Trophoblast cell (in vitro differentiated cells and primary cell): ENCODE measurements around the gene REEP1.

Experiments
- DNase-seq, 2 donors: peaks; one replicate each; pipeline ENCODE4 v3.0.0-alpha.2; 2016
- H2AFZ ChIP-seq: 2 replicates; pipeline ENCODE4 v1.6.1; 2013; ENCODE audit warnings: low read length, moderate library complexity, mild to moderate bottlenecking; ENCODE audit not compliant: insufficient read depth, poor library complexity
- H2AK5ac ChIP-seq: 2 replicates; pipeline ENCODE4 v1.6.1; 2013; ENCODE audit warnings: mild to moderate bottlenecking, low read length
- H2BK120ac ChIP-seq: 2 replicates; pipeline ENCODE4 v1.6.1; 2013; ENCODE audit warnings: low read length, mild to moderate bottlenecking, moderate library complexity; ENCODE audit not compliant: insufficient read depth, poor library complexity
- H2BK12ac ChIP-seq: 2 replicates; pipeline ENCODE4 v1.6.1; 2013; ENCODE audit warnings: mild to moderate bottlenecking, low read length, moderate library complexity
- H2BK5ac ChIP-seq: 2 replicates; pipeline ENCODE4 v1.6.1; 2013; ENCODE audit warnings: low read length, low read depth, moderate library complexity, mild to moderate bottlenecking; ENCODE audit not compliant: poor library complexity
- H3K14ac ChIP-seq: 2 replicates; pipeline ENCODE4 v1.6.1; 2013; ENCODE audit warnings: mild to moderate bottlenecking, low read length
- H3K18ac ChIP-seq: 2 replicates; pipeline ENCODE4 v1.6.1; 2013; ENCODE audit warnings: mild to moderate bottlenecking, low read length
- H3K23ac ChIP-seq: 2 replicates; pipeline ENCODE4 v1.6.1; 2013; ENCODE audit warnings: low read length
- H3K27ac ChIP-seq: 2 replicates; pipeline ENCODE4 v1.5.1; 2013; ENCODE audit warnings: low read depth, mild to moderate bottlenecking, inconsistent platforms, low read length, moderate library complexity
- H3K27me3 ChIP-seq: 2 replicates; pipeline ENCODE4 v1.6.1; 2013; ENCODE audit warnings: inconsistent platforms, mild to moderate bottlenecking, low read length, moderate library complexity; ENCODE audit not compliant: insufficient read depth
- H3K36me3 ChIP-seq, 2 experiments: 1 replicate in 1 of 2; 2 replicates in 1 of 2; pipeline ENCODE4 v1.6.1; 2013; ENCODE audit warnings: low read length in 2 of 2, mild to moderate bottlenecking in 2 of 2, moderate library complexity in 1 of 2; ENCODE audit not compliant: insufficient read depth in 2 of 2, control insufficient read depth in 1 of 2
- H3K4ac ChIP-seq: 2 replicates; pipeline ENCODE4 v1.6.1; 2013; ENCODE audit warnings: low read depth, mild to moderate bottlenecking, low read length, moderate library complexity
- H3K4me1 ChIP-seq, 2 experiments: 1 replicate in 1 of 2; 2 replicates in 1 of 2; pipeline ENCODE4 v1.6.1; 2013; ENCODE audit warnings: low read length in 2 of 2, mild to moderate bottlenecking in 2 of 2, moderate library complexity in 1 of 2; ENCODE audit not compliant: insufficient read depth in 2 of 2, control insufficient read depth in 1 of 2
- H3K4me2 ChIP-seq: 2 replicates; pipeline ENCODE4 v1.6.1; 2013; ENCODE audit warnings: inconsistent platforms, mild to moderate bottlenecking, low read length, moderate library complexity
- H3K4me3 ChIP-seq: 2 replicates; pipeline ENCODE4 v1.5.1; 2013; ENCODE audit warnings: mild to moderate bottlenecking, low read depth, low read length, inconsistent platforms
- H3K79me1 ChIP-seq: one replicate; pipeline ENCODE4 v1.6.1; 2013; ENCODE audit warnings: low read length
- H3K79me2 ChIP-seq: 2 replicates; pipeline ENCODE4 v1.6.1; 2013; ENCODE audit warnings: low read length, mild to moderate bottlenecking; ENCODE audit not compliant: control insufficient read depth, insufficient read depth, poor library complexity
- H3K9ac ChIP-seq: 2 replicates; pipeline ENCODE4 v1.6.1; 2013; ENCODE audit warnings: mild to moderate bottlenecking, low read length
- H3K9me3 ChIP-seq: 2 replicates; pipeline ENCODE4 v1.6.1; 2013; ENCODE audit warnings: low read depth, mild to moderate bottlenecking, control low read depth, inconsistent platforms, low read length; ENCODE audit not compliant: insufficient read depth
- H4K12ac ChIP-seq: 2 replicates; pipeline ENCODE4 v1.6.1; 2013; ENCODE audit warnings: low read depth, mild to moderate bottlenecking, low read length, moderate library complexity
- H4K8ac ChIP-seq: 2 replicates; pipeline ENCODE4 v1.6.1; 2013; ENCODE audit warnings: low read depth, mild to moderate bottlenecking, low read length, moderate library complexity
- H4K91ac ChIP-seq: one replicate; pipeline ENCODE4 v1.6.1; 2013; ENCODE audit warnings: low read depth, mild to moderate bottlenecking, low read length, moderate library complexity
- WGBS: extraction: QIAGEN DNeasy Blood & Tissue Kit; methylation state at CpG from one replicate; pipeline ENCODE4 v1.1.7; 2013; ENCODE audit warnings: missing lambda C conversion rate; ENCODE audit not compliant: insufficient read length, insufficient coverage; ENCODE audit errors: extremely low coverage; 5-methylcytosine and 5-hydroxymethylcytosine counted together

The REEP1 gene

GRCh38 chr2:86378469-86378868, 41.0 kb upstream of the REEP1 start:
- Histone ChIP-seq H3K9ac (no peak overlapping the region), H3K4me1 (no peaks in the 10 kb centered on the region), H3K4me3 (no peak overlapping the region), H2BK5ac (no peak overlapping the region), H2BK120ac (no peak overlapping the region), H2BK12ac (no peak overlapping the region), H3K9me3 (no peaks in the 10 kb centered on the region), H3K23ac (no peak overlapping the region), H4K12ac (no peak overlapping the region), H3K79me1 (no peaks in the 10 kb centered on the region), H3K36me3 (no peaks in the 10 kb centered on the region), H3K4me2 (no peak overlapping the region), H3K4ac (no peak overlapping the region), H3K14ac (no peak overlapping the region), H3K27me3 (no peaks in the 10 kb centered on the region), H2AFZ (no peak overlapping the region), H3K79me2 (no peaks in the 10 kb centered on the region), H2AK5ac (no peak overlapping the region), H3K18ac (no peak overlapping the region), H4K91ac (no peak overlapping the region), H4K8ac (no peak overlapping the region), H3K27ac (no peak overlapping the region)
- no CpG with 5 or more reads among the region's 4 CpGs for WGBS
- no peak for DNase-seq

GRCh38 chr2:86375623-86376022, 38.2 kb upstream of the REEP1 start:
- no peak overlapping the region for H4K8ac ChIP-seq
- no peak overlapping the region for H4K12ac ChIP-seq
- H3K27me3 ChIP-seq: no peaks in the 10 kb centered on the region
- H3K36me3 ChIP-seq: no peaks in the 10 kb centered on the region
- H3K4ac ChIP-seq: no peak overlapping the region
- H3K23ac ChIP-seq: no peak overlapping the region
- no peak overlapping the region for H3K14ac ChIP-seq
- no peak overlapping the region for H4K91ac ChIP-seq
- no peaks in the 10 kb centered on the region for H3K79me2 ChIP-seq
- H3K27ac ChIP-seq: no peak overlapping the region
- H3K4me3 ChIP-seq: no peak overlapping the region
- H2AK5ac ChIP-seq: no peak overlapping the region
- no CpG with 5 or more reads among the region's 1 CpG for WGBS
- no peaks in the 10 kb centered on the region for H3K9me3 ChIP-seq
- no peak for DNase-seq
- no peak overlapping the region for H2BK120ac ChIP-seq
- no peak overlapping the region for H3K9ac ChIP-seq
- no peak overlapping the region for H2BK5ac ChIP-seq
- H2BK12ac ChIP-seq: no peak overlapping the region
- H3K79me1 ChIP-seq: no peaks in the 10 kb centered on the region
- H2AFZ ChIP-seq: no peak overlapping the region
- H3K18ac ChIP-seq: no peak overlapping the region
- no peaks in the 10 kb centered on the region for H3K4me1 ChIP-seq
- H3K4me2 ChIP-seq: no peak overlapping the region

DNA sequence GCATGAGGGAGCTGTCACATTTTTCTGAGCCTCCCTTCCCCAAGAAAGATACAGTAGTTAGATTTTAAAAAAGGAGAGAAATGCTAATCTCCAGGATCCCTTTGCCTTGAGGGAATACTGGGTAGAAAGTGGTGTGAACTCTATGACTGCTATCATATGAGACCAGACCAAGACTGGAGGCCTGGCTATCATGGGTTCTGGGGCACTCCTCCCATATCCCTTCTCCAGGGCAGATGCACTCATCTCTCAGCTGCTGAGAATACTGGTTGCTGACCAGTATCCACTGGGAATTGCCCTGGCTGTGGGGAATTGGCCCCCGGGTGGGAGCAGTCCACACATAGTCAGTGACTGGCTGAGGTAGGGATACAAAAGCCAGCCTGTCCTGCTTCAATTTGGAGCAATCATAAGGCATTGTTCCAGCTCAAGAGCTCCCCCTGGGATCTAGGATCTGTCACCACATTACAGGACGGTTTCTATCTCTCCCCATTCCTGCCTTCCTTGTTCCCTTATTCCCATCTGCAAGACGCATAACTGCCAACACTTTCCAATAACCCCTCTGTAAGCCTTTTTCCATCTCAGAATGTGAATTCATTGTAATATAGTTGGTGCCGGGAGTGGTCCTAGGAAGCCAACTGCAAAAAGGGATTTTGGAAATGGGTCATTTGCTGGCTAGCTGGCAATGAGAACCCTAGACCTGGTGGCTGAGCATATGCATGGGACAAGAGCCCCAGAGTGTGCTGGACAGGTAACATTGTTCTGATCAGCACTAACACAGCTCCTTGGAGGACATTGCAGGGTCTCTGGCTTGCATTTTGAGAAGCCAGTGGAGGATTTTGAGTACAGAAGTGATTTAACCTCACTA, 35.4 kb upstream of the REEP1 start:
- no CpG with 5 or more reads among the region's 4 CpGs for WGBS

GRCh38 chr2:86372133-86372532, 34.7 kb upstream of the REEP1 start:
- Histone ChIP-seq H3K9me3 (peaks cover 4% of the 10 kb centered on the region), H3K4me3 (no peak overlapping the region), H3K27ac (no peak overlapping the region), H2BK12ac (no peak overlapping the region), H3K4me1 (peaks cover 0 to 2% of the 10 kb centered on the region in 2 experiments), H2AK5ac (no peak overlapping the region), H2BK5ac (no peak overlapping the region), H2BK120ac (no peak overlapping the region), H3K14ac (no peak overlapping the region), H4K8ac (no peak overlapping the region), H3K27me3 (no peaks in the 10 kb centered on the region), H4K91ac (no peak overlapping the region), H3K36me3 (no peaks in the 10 kb centered on the region), H3K18ac (no peak overlapping the region), H3K9ac (no peak overlapping the region), H4K12ac (no peak overlapping the region), H2AFZ (no peak overlapping the region), H3K23ac (no peak overlapping the region), H3K79me1 (no peaks in the 10 kb centered on the region), H3K4ac (no peak overlapping the region), H3K4me2 (no peak overlapping the region), H3K79me2 (no peaks in the 10 kb centered on the region)
- DNase-seq: no peak
- no CpG with 5 or more reads among the region's 4 CpGs for WGBS

More for the DNA sequence above, 35.4 kb upstream of the REEP1 start:
- Histone ChIP-seq H3K27me3 (no peaks in the 10 kb centered on the region), H4K12ac (no peak overlapping the region), H3K9me3 (peaks cover 4% of the 10 kb centered on the region), H3K27ac (no peak overlapping the region), H3K79me1 (no peaks in the 10 kb centered on the region), H2BK120ac (no peak overlapping the region), H3K4me3 (no peak overlapping the region), H3K23ac (no peak overlapping the region), H2AFZ (no peak overlapping the region), H3K79me2 (no peaks in the 10 kb centered on the region), H2AK5ac (no peak overlapping the region), H2BK12ac (no peak overlapping the region), H3K18ac (no peak overlapping the region), H3K9ac (no peak overlapping the region), H3K4ac (no peak overlapping the region), H3K4me2 (no peak overlapping the region), H3K4me1 (peaks cover 0 to 2% of the 10 kb centered on the region in 2 experiments), H3K36me3 (no peaks in the 10 kb centered on the region), H3K14ac (no peak overlapping the region), H4K91ac (no peak overlapping the region), H2BK5ac (no peak overlapping the region), H4K8ac (no peak overlapping the region)
- peak; percentile 34 to 85 for DNase-seq
